ENCODE measurements around the gene STK17A. TPM values are rescaled to one million over a fixed set of nuclear protein-coding genes. Genes with fewer than 3 reads are reported as not detected.
A peak's percentile ranks its signal among the peaks of the same experiment; 100 is the strongest.

STK17A gene
- total RNA-seq, 2 experiments from 2014 or later = 89.5 to 90.3 TPM

GRCh38 chr7:43553999-43554398, 28.9 kb upstream of the STK17A start:
- ChIA-PET POLR2A (no interaction called here), CTCF (interaction anchor here (0.8 kb wide), 1 partner anchor 29 kb away, joined by 3 read pairs; the partner anchor contains the start of gene STK17A)
- Mint-ChIP-seq H3K27ac (no peak overlapping the region), H3K27me3 (peaks cover 24% of the 10 kb centered on the region), H3K4me3 (no peak overlapping the region), H3K4me1 (peaks cover 18% of the 10 kb centered on the region), H3K36me3 (ENCODE audit: low read depth) (no peaks in the 10 kb centered on the region), H3K9me3 (no peaks in the 10 kb centered on the region)
- no peak for DNase-seq

DNA sequence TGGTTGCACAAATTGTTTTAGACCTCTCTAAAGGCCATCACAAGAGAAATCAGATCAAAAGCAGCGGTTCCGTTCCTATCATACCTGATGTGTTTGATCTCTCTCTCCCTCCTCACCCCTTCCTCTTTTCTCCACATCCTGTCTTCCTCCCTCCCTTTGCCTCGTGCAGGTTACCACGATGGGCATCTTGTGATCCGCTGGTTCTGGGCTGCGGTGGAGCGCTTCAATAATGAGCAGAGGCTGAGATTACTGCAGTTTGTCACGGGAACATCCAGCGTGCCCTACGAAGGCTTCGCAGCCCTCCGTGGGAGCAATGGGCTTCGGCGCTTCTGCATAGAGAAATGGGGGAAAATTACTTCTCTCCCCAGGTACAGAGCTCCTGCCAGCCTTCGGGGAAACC, 28.5 kb upstream of the STK17A start:
- Mint-ChIP-seq H3K36me3 (ENCODE audit: low read depth) (no peaks in the 10 kb centered on the region), H3K9me3 (no peaks in the 10 kb centered on the region), H3K27ac (no peak overlapping the region), H3K27me3 (peaks cover 25% of the 10 kb centered on the region), H3K4me1 (peaks cover 18% of the 10 kb centered on the region), H3K4me3 (no peak overlapping the region)
- CTCF ChIA-PET = no interaction called here
- POLR2A ChIA-PET = no interaction called here
- DNase-seq = no peak

GRCh38 chr7:43557831-43558495, 24.9 kb upstream of the STK17A start:
- Mint-ChIP-seq H3K27ac (no peak overlapping the region), H3K9me3 (no peaks in the 10 kb centered on the region), H3K27me3 (peaks cover 43% of the 10 kb centered on the region), H3K4me3 (no peak overlapping the region), H3K4me1 (peaks cover 17% of the 10 kb centered on the region), H3K36me3 (ENCODE audit: low read depth) (no peaks in the 10 kb centered on the region)
- DNase-seq = no peak
- CTCF ChIA-PET = interaction anchor here (2.9 kb wide), 1 partner anchor 25 kb away, joined by 10 read pairs; the partner anchor contains the start of gene STK17A
- POLR2A ChIA-PET = interaction anchor here (1.3 kb wide), 1 partner anchor 11 kb away, joined by 3 read pairs; no protein-coding TSS in a partner anchor

GRCh38 chr7:43559171-43559945, 23.6 kb upstream of the STK17A start:
- no peaks in the 10 kb centered on the region for H3K36me3 Mint-ChIP-seq (ENCODE audit: low read depth)

DNA sequence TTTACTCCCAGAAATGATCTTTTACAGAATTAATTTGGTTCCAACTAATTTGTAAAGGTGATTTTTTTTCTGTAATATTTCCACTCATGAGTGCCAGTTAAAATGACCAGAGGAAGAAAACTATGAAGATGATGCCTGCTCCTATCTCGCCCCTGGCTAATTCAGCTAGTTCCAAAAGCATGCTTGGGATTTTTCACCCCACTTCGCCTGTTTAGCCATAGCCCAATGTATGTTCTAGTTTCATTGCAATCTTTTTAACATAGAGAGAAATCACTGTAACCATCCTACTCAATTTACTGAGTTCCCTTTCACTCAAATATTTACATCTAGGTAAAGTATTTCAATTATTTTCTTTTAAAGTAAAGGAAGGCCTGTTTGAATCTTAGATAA, 23.0 kb upstream of the STK17A start:
- H3K27me3 Mint-ChIP-seq = peaks cover 44% of the 10 kb centered on the region
- ChIA-PET CTCF (interaction anchor here (2.9 kb wide), 1 partner anchor 23 kb away, joined by 10 read pairs; the partner anchor contains the start of gene STK17A), POLR2A (no interaction called here)
- H3K27ac Mint-ChIP-seq = no peak overlapping the region
- H3K4me3 Mint-ChIP-seq = no peak overlapping the region
- H3K9me3 Mint-ChIP-seq = no peaks in the 10 kb centered on the region
- no peak for DNase-seq
- no peaks in the 10 kb centered on the region for H3K4me1 Mint-ChIP-seq
- H3K36me3 Mint-ChIP-seq (ENCODE audit: low read depth) = no peaks in the 10 kb centered on the region

More at GRCh38 chr7:43559171-43559945, 23.6 kb upstream of the STK17A start:
- Mint-ChIP-seq H3K27me3 (peaks cover 48% of the 10 kb centered on the region), H3K4me3 (no peak overlapping the region), H3K27ac (no peak overlapping the region), H3K9me3 (no peaks in the 10 kb centered on the region), H3K4me1 (peaks cover 5% of the 10 kb centered on the region)
- DNase-seq = no peak
- POLR2A ChIA-PET = no interaction called here
- CTCF ChIA-PET = interaction anchor here (2.9 kb wide), 1 partner anchor 23 kb away, joined by 10 read pairs; the partner anchor contains the start of gene STK17A

DNA sequence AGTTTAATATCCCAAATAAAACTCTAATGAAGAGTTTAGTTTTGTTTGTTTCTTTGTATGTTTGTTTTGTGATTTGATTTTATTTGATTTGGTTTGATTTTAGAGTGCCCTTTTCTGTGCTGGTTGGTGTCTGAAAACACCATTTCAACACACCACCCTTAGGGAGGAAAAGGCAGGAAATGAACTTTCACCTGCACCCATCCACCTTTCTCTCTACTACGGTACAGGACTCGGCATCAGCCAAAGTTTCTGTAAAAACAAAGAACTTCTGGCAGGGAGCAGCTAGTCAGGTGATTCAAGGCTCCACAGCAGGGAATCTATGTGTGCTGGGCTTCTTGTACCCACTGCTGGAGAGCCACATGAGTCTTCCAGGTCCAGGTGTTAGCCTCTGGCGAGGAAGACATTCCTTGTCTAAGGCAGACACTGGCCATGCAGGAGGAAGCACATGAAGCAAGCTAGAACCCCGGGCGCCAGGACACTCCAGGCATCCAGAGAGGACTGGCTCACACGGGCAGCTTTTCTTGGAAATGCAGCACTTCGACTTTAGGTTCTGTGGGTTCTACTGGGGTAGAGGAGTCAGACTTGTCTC, 22.1 kb upstream of the STK17A start:
- ChIA-PET CTCF (interaction anchor here (1.5 kb wide), 1 partner anchor 22 kb away, joined by 5 read pairs; the partner anchor contains the start of gene STK17A), POLR2A (no interaction called here)
- peaks cover 45% of the 10 kb centered on the region for H3K27me3 Mint-ChIP-seq

GRCh38 chr7:43562383-43562782, 20.5 kb upstream of the STK17A start:
- Mint-ChIP-seq H3K36me3 (ENCODE audit: low read depth) (no peaks in the 10 kb centered on the region), H3K27ac (no peak overlapping the region), H3K27me3 (peaks cover 42% of the 10 kb centered on the region), H3K9me3 (no peaks in the 10 kb centered on the region), H3K4me1 (peaks cover under 1% of the 10 kb centered on the region), H3K4me3 (no peak overlapping the region)
- ChIA-PET CTCF (interaction anchor here (1.5 to 2.7 kb wide), 2 partner anchors 20 kb away, joined by 5 to 14 read pairs; partner anchors contain the start of gene STK17A), POLR2A (interaction anchor here (1.0 to 1.6 kb wide), 2 partner anchors 9 to 19 kb away, joined by 3 read pairs; no protein-coding TSS in a partner anchor)
- no peak for DNase-seq

More for the DNA sequence above, 22.1 kb upstream of the STK17A start:
- H3K4me1 Mint-ChIP-seq = no peaks in the 10 kb centered on the region
- no peak for DNase-seq
- no peaks in the 10 kb centered on the region for H3K36me3 Mint-ChIP-seq (ENCODE audit: low read depth)
- H3K27ac Mint-ChIP-seq = no peak overlapping the region
- H3K4me3 Mint-ChIP-seq = no peak overlapping the region
- H3K9me3 Mint-ChIP-seq = no peaks in the 10 kb centered on the region

GRCh38 chr7:43565786-43566185, 17.1 kb upstream of the STK17A start:
- H3K4me1 Mint-ChIP-seq = peaks cover 23% of the 10 kb centered on the region
- no peak for DNase-seq
- no peak overlapping the region for H3K4me3 Mint-ChIP-seq
- peaks cover 26% of the 10 kb centered on the region for H3K27me3 Mint-ChIP-seq
- H3K36me3 Mint-ChIP-seq (ENCODE audit: low read depth) = no peaks in the 10 kb centered on the region
- H3K9me3 Mint-ChIP-seq = no peaks in the 10 kb centered on the region
- ChIA-PET CTCF (interaction anchor here (0.7 to 1.7 kb wide), 2 partner anchors 15 to 17 kb away, joined by 3 to 6 read pairs; partner anchors contain the start of gene STK17A), POLR2A (no interaction called here)
- no peak overlapping the region for H3K27ac Mint-ChIP-seq

DNA sequence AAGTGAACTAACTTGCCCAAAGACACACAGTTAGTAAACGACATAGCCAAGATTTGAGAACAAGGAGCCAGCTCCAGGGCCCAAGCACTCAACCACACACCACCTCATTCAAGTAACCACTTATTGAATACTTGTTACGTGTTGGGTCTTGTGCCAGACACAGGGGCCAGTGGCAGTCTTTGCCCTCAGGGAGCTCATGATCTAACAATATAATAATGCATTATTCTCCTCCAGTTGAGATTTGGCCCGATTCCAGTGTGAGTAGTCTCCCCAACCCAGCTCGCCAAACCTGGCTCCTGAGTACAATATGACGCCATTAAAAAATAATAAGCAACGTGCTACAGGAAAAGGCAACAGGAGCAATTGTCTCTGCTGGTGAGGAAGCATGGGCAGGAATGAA, 14.4 kb upstream of the STK17A start:
- Mint-ChIP-seq H3K27me3 (peaks cover 5% of the 10 kb centered on the region), H3K36me3 (ENCODE audit: low read depth) (no peaks in the 10 kb centered on the region), H3K4me1 (peaks cover 41% of the 10 kb centered on the region), H3K4me3 (no peak overlapping the region), H3K27ac (no peak overlapping the region), H3K9me3 (no peaks in the 10 kb centered on the region)
- ChIA-PET POLR2A (interaction anchor here (1.1 to 2.1 kb wide), 2 partner anchors 10 to 14 kb away, joined by 3 to 10 read pairs; partner anchors contain the start of gene STK17A), CTCF (interaction anchor here (1.1 to 3.3 kb wide), 4 partner anchors 14 to 271 kb away, joined by 3 to 22 read pairs (median 3); partner anchors contain the start of gene STK17A)
- DNase-seq = no peak

DNA sequence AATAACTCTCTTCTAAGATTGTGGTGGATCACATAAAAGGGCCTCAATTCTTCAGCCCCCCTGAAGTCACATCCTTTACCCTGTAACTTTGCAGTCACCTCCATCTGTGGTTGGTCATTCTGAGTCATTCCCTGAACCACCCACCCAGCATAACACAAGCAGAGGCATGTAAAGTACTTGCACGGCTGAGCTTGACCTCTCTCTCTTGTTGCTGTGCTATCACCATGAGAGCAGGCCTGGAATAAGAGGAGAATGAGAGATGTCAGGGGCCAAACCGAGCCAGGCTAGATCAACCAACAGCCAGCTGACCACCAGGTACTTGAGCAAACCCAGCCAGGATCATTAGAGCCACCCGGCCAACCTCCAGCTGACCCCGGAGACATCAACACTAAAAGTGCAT, 13.5 kb upstream of the STK17A start:
- DNase-seq = no peak
- Mint-ChIP-seq H3K9me3 (no peaks in the 10 kb centered on the region), H3K27ac (no peak overlapping the region), H3K36me3 (ENCODE audit: low read depth) (no peaks in the 10 kb centered on the region), H3K27me3 (peaks cover 3% of the 10 kb centered on the region), H3K4me3 (no peak overlapping the region), H3K4me1 (peaks cover 43% of the 10 kb centered on the region)
- POLR2A ChIA-PET = interaction anchor here (1.1 to 2.1 kb wide), 2 partner anchors 11 to 13 kb away, joined by 3 to 10 read pairs; partner anchors contain the start of gene STK17A
- CTCF ChIA-PET = interaction anchor here (1.2 to 3.3 kb wide), 3 partner anchors 13 to 270 kb away, joined by 3 to 22 read pairs (median 3); partner anchors contain the start of gene STK17A

DNA sequence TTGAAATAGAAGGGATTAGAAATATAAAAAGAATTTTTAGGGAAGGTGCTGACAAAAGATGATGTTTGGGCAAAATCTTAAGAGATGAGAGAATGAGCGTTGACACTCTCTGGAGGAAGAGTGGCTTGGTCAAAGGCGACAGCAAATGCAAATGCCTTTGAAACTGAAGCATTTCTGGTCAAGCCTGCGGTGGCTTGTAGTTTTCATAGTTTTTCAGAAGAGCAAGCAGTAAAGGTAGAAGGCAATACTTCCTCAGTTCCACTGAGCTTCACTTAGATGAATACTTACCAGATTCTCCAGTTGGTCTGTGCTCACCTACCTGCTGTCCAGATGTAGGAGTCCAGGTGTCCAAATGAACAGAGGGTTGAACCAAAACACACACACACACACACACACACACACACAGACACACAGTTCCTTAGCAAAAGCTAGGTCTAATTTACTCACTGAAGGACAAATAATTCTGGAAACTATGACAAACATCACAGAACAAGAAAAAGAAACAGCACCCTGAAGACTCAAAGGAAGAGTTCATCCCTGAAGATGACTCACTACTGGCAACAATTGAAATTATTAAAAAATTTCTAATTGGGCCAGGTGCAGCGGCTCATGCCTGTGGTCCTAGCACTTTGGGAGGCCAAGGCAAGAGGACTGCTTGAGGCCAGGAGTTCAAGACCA, 12.1 kb upstream of the STK17A start:
- H3K27ac Mint-ChIP-seq = no peak overlapping the region
- no peaks in the 10 kb centered on the region for H3K9me3 Mint-ChIP-seq
- ChIA-PET POLR2A (interaction anchor here (2.7 kb wide), 1 partner anchor 15 kb away, joined by 13 read pairs; no protein-coding TSS in a partner anchor), CTCF (interaction anchor here (1.0 to 3.8 kb wide), 4 partner anchors 11 to 129 kb away, joined by 3 to 75 read pairs (median 14); partner anchors contain the start of gene STK17A)
- H3K4me3 Mint-ChIP-seq = no peak overlapping the region
- no peaks in the 10 kb centered on the region for H3K27me3 Mint-ChIP-seq
- peaks cover 43% of the 10 kb centered on the region for H3K4me1 Mint-ChIP-seq
- no peak for DNase-seq
- no peaks in the 10 kb centered on the region for H3K36me3 Mint-ChIP-seq (ENCODE audit: low read depth)

- Mint-ChIP-seq H3K4me1 (peaks cover 45% of the 10 kb centered on the region), H3K27ac (peak overlapping the region; percentile 42), H3K36me3 (ENCODE audit: low read depth) (no peaks in the 10 kb centered on the region), H3K4me3 (no peak overlapping the region), H3K27me3 (no peaks in the 10 kb centered on the region), H3K9me3 (no peaks in the 10 kb centered on the region)
- POLR2A ChIA-PET = interaction anchor here (0.9 to 2.7 kb wide), 9 partner anchors 10 to 186 kb away, joined by 3 to 25 read pairs (median 3); partner anchors contain the start of genes BLVRA and STK17A
- CTCF ChIA-PET = interaction anchor here (0.7 to 3.8 kb wide), 5 partner anchors 10 to 1634 kb away, joined by 3 to 75 read pairs (median 5); partner anchors contain the start of gene STK17A
- DNase-seq = peak; percentile 69
These were observed 10.3 kb upstream of the STK17A start for GRCh38 chr7:43572516-43573049.
